Smooth muscle cell (in vitro differentiated cells): ENCODE measurements around the gene UGT1A7. TPM values are rescaled to one million over a fixed set of nuclear protein-coding genes. Genes with fewer than 3 reads are reported as not detected.

Source experiments
- DNase-seq: peaks from one replicate; lab custom pipeline; 2025; ENCODE audit not compliant: unreplicated experiment; lab: John Stamatoyannopoulos, UW
- H2AFZ ChIP-seq: fragments of 200-600 bp; sonication (generic); 2 replicates; pipeline ENCODE4 v1.6.0; 2016; ENCODE audit warnings: antibody characterized with exemption, low read depth, mild to moderate bottlenecking
- H3F3A ChIP-seq: fragments of 200-600 bp; sonication (generic); 2 replicates; pipeline ENCODE4 v1.6.0; 2017; ENCODE audit warnings: antibody characterized with exemption, low read depth
- H3K27ac ChIP-seq: fragments of 200-600 bp; sonication (generic); 2 replicates; pipeline ENCODE4 v1.5.1; 2016; ENCODE audit warnings: low read depth, mild to moderate bottlenecking
- H3K27me3 ChIP-seq: fragments of 200-600 bp; sonication (generic); 2 replicates; pipeline ENCODE4 v1.6.1; 2016; ENCODE audit warnings: low read depth, mild to moderate bottlenecking
- H3K36me3 ChIP-seq: fragments of 200-600 bp; sonication (generic); 2 replicates; pipeline ENCODE4 v1.5.1; 2016; ENCODE audit warnings: low read depth
- H3K4me1 ChIP-seq: fragments of 200-600 bp; sonication (generic); 2 replicates; pipeline ENCODE4 v1.5.1; 2016; ENCODE audit warnings: low read depth
- H3K4me2 ChIP-seq: fragments of 200-600 bp; sonication (generic); 2 replicates; pipeline ENCODE4 v1.6.0; 2016; ENCODE audit warnings: mild to moderate bottlenecking
- H3K4me3 ChIP-seq: fragments of 200-600 bp; sonication (generic); 2 replicates; pipeline ENCODE4 v1.5.1; 2016; ENCODE audit warnings: mild to moderate bottlenecking
- H3K79me2 ChIP-seq: fragments of 200-600 bp; sonication (generic); 2 replicates; pipeline ENCODE4 v1.6.0; 2016; ENCODE audit warnings: low read depth, mild to moderate bottlenecking
- H3K9ac ChIP-seq: fragments of 200-600 bp; sonication (generic); 2 replicates; pipeline ENCODE4 v1.6.0; 2016; ENCODE audit warnings: low read depth
- H3K9me3 ChIP-seq: fragments of 200-600 bp; sonication (generic); replicated peaks from 2 replicates; pipeline ENCODE4 v1.5.1; 2016; ENCODE audit warnings: low read depth
- H4K20me1 ChIP-seq: fragments of 200-600 bp; sonication (generic); 2 replicates; pipeline ENCODE4 v1.6.0; 2016; ENCODE audit warnings: low read depth
- WGBS: methylation state at CpG from one replicate; pipeline ENCODE4 v1.1.7; 2016; ENCODE audit warnings: low lambda C conversion rate; 5-methylcytosine and 5-hydroxymethylcytosine counted together
- polyA plus RNA-seq: library from polyadenylated mRNA; unstranded; fragments of >200 nt; fragmentation: Nextera tagmentation; extraction: Ambion mirVana; gene quantifications from 2 replicates; pipeline ENCODE4 v1.2.1, GENCODE V29; 2016
- total RNA-seq: library from RNA; depleted of rRNA; stranded (reverse); fragments of >200 nt; gene quantifications from 2 replicates; pipeline ENCODE4 v1.2.3, GENCODE V29; 2014
- TF ChIP-seq, protein P1 (sequence below): fragments of 200-600 bp; sonication (generic); IDR thresholded peaks from 2 replicates; pipeline ENCODE4 v1.5.1; 2017; ENCODE audit warnings: borderline replicate concordance, mild to moderate bottlenecking, antibody characterized with exemption; ENCODE audit not compliant: insufficient read depth, poor library complexity, severe bottlenecking

UGT1A7 gene
- total and polyA plus RNA-seq, 2 experiments from 2014 or later: not detected

DNA sequence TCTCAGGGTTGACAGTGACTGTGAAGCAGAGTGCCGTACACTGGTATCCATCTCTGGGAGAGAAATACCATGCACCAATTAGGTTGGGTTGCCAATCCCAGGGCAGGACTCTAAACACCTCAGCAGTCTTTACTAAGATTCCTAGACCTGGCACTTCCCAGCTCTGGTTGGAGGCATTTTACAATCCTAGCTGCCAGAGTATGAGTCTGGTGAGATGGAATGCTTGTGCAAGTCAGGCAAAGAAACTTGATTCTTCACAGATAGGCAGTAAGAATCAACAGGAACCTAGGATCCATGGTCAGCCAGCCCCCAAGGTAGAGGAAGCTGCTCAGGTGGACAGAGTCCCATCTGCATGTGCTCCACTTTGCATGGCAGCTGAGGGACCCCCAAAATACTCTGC is 25.0 kb downstream of the UGT1A7 start:
- DNase-seq: no peak
- H4K20me1 ChIP-seq: no peaks in the 10 kb centered on the region
- H3K27ac ChIP-seq: peak overlapping the region; percentile 13
- no peak overlapping the region for H3K9ac ChIP-seq
- TF ChIP-seq, protein P1, sequence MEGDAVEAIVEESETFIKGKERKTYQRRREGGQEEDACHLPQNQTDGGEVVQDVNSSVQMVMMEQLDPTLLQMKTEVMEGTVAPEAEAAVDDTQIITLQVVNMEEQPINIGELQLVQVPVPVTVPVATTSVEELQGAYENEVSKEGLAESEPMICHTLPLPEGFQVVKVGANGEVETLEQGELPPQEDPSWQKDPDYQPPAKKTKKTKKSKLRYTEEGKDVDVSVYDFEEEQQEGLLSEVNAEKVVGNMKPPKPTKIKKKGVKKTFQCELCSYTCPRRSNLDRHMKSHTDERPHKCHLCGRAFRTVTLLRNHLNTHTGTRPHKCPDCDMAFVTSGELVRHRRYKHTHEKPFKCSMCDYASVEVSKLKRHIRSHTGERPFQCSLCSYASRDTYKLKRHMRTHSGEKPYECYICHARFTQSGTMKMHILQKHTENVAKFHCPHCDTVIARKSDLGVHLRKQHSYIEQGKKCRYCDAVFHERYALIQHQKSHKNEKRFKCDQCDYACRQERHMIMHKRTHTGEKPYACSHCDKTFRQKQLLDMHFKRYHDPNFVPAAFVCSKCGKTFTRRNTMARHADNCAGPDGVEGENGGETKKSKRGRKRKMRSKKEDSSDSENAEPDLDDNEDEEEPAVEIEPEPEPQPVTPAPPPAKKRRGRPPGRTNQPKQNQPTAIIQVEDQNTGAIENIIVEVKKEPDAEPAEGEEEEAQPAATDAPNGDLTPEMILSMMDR: no peak
- no peaks in the 10 kb centered on the region for H3K4me1 ChIP-seq
- no peaks in the 10 kb centered on the region for H3K36me3 ChIP-seq
- no peak overlapping the region for H2AFZ ChIP-seq
- H3K79me2 ChIP-seq: no peaks in the 10 kb centered on the region
- no peak overlapping the region for H3K4me2 ChIP-seq
- H3K9me3 ChIP-seq: no peaks in the 10 kb centered on the region
- no peaks in the 10 kb centered on the region for H3F3A ChIP-seq
- H3K27me3 ChIP-seq: no peaks in the 10 kb centered on the region
- no peak overlapping the region for H3K4me3 ChIP-seq
- 75% methylated on average over 1 of the region's 1 CpG for WGBS

DNA sequence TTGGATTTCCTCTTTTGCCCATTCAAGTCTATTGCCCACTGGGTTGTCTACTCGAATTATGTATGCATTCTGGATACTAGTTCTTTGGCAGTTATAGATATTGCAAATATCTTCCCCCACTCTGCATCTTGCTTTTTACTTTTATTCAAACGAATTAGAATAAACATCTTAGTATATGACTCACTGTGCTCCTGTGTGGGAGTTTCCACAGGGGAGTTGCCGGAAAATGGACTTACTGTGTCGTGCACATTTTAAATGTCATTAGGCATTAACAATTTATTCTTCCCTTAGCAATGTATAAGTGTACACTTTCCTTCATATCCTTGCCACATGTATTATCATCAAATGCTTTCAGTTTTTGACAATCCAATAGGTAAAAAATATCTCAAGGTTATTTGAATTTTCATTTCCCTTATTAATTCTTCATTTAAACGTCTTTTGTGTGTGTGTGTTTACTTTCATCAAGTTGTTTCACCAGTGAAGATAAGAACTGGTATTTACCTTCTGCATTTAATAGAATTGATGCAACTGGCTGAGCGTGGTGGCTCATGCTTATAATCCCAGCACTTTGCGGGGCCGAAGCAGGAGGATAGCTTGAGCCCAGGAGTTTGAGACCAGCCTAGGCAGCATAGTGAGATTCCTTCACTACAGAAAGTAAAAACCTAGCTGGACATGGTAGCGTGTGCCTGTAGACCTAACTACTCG is 26.4 kb downstream of the UGT1A7 start:
- WGBS: 40% methylated on average over 10 of the region's 10 CpGs
- Histone ChIP-seq H3K27ac (peak overlapping the region; percentile 51), H3K4me1 (no peaks in the 10 kb centered on the region), H3K9me3 (no peaks in the 10 kb centered on the region), H2AFZ (peak overlapping the region; percentile 56), H3K36me3 (no peaks in the 10 kb centered on the region), H4K20me1 (no peaks in the 10 kb centered on the region), H3K27me3 (no peaks in the 10 kb centered on the region), H3K79me2 (no peaks in the 10 kb centered on the region), H3K4me3 (no peak overlapping the region), H3K9ac (no peak overlapping the region), H3K4me2 (peak overlapping the region; percentile 64), H3F3A (no peaks in the 10 kb centered on the region)
- no peak for DNase-seq
- TF ChIP-seq, protein P1: no peak

DNA sequence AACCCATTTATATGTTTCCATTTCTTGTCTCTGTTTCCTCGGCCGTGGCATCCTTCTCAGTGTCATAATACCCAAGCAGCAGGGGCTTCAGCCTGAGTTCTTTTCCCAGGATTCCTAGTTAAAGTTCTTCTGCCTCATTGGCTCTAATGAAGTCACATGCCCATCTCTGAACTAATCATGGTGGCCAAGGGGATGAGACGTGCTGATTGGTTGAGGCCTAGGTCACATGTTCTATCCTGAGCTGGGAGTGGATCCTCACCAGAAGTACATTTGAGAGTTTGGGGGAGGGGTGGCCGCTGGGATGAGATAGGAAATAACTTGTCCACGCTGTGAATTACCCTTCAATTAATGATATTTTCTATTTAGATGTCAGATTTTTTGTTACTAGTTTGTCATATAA is 27.2 kb downstream of the UGT1A7 start:
- Histone ChIP-seq H3K4me1 (no peaks in the 10 kb centered on the region), H3K27me3 (no peaks in the 10 kb centered on the region), H3K36me3 (no peaks in the 10 kb centered on the region), H4K20me1 (no peaks in the 10 kb centered on the region), H3K9ac (no peak overlapping the region), H3K4me3 (no peak overlapping the region), H3K79me2 (no peaks in the 10 kb centered on the region), H3K9me3 (no peaks in the 10 kb centered on the region), H2AFZ (no peak overlapping the region), H3K4me2 (no peak overlapping the region), H3K27ac (no peak overlapping the region), H3F3A (no peaks in the 10 kb centered on the region)
- 96% methylated on average over 5 of the region's 5 CpGs for WGBS
- TF ChIP-seq, protein P1: no peak
- no peak for DNase-seq
